HL-60 (cell line): ENCODE measurements around the gene GRID1.

Source experiments
- GABPA ChIP-seq: IDR thresholded peaks from 2 replicates; pipeline ENCODE4 v1.6.1; 2012; ENCODE audit warnings: low read depth
- POLR2AphosphoS5 ChIP-seq: IDR thresholded peaks from 2 replicates; pipeline ENCODE4 v1.6.1; 2012; ENCODE audit warnings: low read depth
- SPI1 ChIP-seq: IDR thresholded peaks from 2 replicates; pipeline ENCODE4 v1.6.1; 2012; ENCODE audit warnings: low read depth, mild to moderate bottlenecking, borderline replicate concordance
- TF ChIP-seq, protein P1 (sequence below): IDR thresholded peaks from one replicate; pipeline ENCODE4 v1.5.1; 2011; ENCODE audit warnings: low read length, control low read depth, inconsistent platforms; ENCODE audit not compliant: insufficient read depth
- TF ChIP-seq, protein P2 (sequence below): IDR thresholded peaks from 2 replicates; pipeline ENCODE4 v1.6.1; 2012; ENCODE audit warnings: low read depth; ENCODE audit not compliant: insufficient replicate concordance

DNA sequence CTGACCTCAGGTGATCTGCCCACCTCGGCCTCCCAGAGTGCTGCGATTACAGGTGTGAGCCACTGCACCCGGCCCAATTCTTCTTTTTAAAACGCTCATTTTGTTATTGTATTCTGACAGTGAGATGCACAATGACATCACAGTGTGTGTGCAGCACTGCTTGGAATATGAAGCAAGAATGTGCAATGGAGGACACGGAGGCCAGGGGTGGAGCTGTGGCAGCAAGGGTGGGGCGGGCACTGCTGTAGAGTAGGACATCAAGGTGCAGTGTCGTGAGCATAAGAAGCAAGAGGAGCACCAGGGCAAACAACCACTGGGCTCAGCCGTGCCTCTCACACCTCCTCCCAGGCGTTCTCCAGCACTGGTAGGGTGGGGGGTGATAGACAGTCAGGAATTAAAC, 26.8 kb upstream of the GRID1 start:
- TF ChIP-seq, protein P1, sequence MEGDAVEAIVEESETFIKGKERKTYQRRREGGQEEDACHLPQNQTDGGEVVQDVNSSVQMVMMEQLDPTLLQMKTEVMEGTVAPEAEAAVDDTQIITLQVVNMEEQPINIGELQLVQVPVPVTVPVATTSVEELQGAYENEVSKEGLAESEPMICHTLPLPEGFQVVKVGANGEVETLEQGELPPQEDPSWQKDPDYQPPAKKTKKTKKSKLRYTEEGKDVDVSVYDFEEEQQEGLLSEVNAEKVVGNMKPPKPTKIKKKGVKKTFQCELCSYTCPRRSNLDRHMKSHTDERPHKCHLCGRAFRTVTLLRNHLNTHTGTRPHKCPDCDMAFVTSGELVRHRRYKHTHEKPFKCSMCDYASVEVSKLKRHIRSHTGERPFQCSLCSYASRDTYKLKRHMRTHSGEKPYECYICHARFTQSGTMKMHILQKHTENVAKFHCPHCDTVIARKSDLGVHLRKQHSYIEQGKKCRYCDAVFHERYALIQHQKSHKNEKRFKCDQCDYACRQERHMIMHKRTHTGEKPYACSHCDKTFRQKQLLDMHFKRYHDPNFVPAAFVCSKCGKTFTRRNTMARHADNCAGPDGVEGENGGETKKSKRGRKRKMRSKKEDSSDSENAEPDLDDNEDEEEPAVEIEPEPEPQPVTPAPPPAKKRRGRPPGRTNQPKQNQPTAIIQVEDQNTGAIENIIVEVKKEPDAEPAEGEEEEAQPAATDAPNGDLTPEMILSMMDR = no peak
- TF ChIP-seq, protein P2, sequence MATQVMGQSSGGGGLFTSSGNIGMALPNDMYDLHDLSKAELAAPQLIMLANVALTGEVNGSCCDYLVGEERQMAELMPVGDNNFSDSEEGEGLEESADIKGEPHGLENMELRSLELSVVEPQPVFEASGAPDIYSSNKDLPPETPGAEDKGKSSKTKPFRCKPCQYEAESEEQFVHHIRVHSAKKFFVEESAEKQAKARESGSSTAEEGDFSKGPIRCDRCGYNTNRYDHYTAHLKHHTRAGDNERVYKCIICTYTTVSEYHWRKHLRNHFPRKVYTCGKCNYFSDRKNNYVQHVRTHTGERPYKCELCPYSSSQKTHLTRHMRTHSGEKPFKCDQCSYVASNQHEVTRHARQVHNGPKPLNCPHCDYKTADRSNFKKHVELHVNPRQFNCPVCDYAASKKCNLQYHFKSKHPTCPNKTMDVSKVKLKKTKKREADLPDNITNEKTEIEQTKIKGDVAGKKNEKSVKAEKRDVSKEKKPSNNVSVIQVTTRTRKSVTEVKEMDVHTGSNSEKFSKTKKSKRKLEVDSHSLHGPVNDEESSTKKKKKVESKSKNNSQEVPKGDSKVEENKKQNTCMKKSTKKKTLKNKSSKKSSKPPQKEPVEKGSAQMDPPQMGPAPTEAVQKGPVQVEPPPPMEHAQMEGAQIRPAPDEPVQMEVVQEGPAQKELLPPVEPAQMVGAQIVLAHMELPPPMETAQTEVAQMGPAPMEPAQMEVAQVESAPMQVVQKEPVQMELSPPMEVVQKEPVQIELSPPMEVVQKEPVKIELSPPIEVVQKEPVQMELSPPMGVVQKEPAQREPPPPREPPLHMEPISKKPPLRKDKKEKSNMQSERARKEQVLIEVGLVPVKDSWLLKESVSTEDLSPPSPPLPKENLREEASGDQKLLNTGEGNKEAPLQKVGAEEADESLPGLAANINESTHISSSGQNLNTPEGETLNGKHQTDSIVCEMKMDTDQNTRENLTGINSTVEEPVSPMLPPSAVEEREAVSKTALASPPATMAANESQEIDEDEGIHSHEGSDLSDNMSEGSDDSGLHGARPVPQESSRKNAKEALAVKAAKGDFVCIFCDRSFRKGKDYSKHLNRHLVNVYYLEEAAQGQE = no peak
- TF ChIP-seq POLR2AphosphoS5 (no peak), SPI1 (no peak), GABPA (no peak)
